ENCODE measurements around the gene PSMD2.
"Not testable (repeated sequence)": the region's sequence is repeated elsewhere in the genome, so short reads cannot be mapped to it uniquely, and the experiment has no call there.

The PSMD2 gene

GRCh38 chr3:184321666-184322065 lies 22.6 kb downstream of the PSMD2 start:
- no peak for DNase-seq

GRCh38 chr3:184322731-184323487 lies 23.9 kb downstream of the PSMD2 start:
- no peak for DNase-seq

GRCh38 chr3:184323696-184324095 lies 24.7 kb downstream of the PSMD2 start:
- no peak for DNase-seq

GRCh38 chr3:184325269-184325668 lies 26.2 kb downstream of the PSMD2 start:
- no peak for DNase-seq

- peak; percentile 56 for DNase-seq
Measured at GRCh38 chr3:184325715-184326369, 26.8 kb downstream of the PSMD2 start.

- no peak for DNase-seq
Measured at GRCh38 chr3:184327171-184327570, 28.1 kb downstream of the PSMD2 start.

- DNase-seq = no peak
Measured at GRCh38 chr3:184328516-184328915, 29.5 kb downstream of the PSMD2 start.

- DNase-seq = no peak
Measured at GRCh38 chr3:184332370-184333090, 33.5 kb downstream of the PSMD2 start.

- no peak for DNase-seq
Measured at GRCh38 chr3:184333190-184333589, 34.1 kb downstream of the PSMD2 start.

- no peak for DNase-seq
Measured at GRCh38 chr3:184333700-184334099, 34.7 kb downstream of the PSMD2 start.

- DNase-seq = peak; percentile 56
Measured at GRCh38 chr3:184334470-184335158, 35.6 kb downstream of the PSMD2 start.

- DNase-seq = no peak
Measured at GRCh38 chr3:184335291-184335660, 36.2 kb downstream of the PSMD2 start.

- peak; percentile 91 for DNase-seq
Measured at GRCh38 chr3:184335661-184336546, 36.9 kb downstream of the PSMD2 start.

- no peak for DNase-seq
Measured at GRCh38 chr3:184336547-184337398, 37.7 kb downstream of the PSMD2 start.

GRCh38 chr3:184337399-184337714 lies 38.3 kb downstream of the PSMD2 start, which contains the start of gene FAM131A:
TSS of gene FAM131A (plus strand) at chr3:184337600. CDS start at chr3:184337631, 31 bp downstream.
- DNase-seq = no peak

- no peak for DNase-seq
Measured at GRCh38 chr3:184337981-184338380, 38.9 kb downstream of the PSMD2 start.

- no peak for DNase-seq
Measured at GRCh38 chr3:184338511-184338945, 39.5 kb downstream of the PSMD2 start.

GRCh38 chr3:184339001-184339400 lies 40.0 kb downstream of the PSMD2 start:
- no peak for DNase-seq

- not testable (repeated sequence) for DNase-seq
Measured at GRCh38 chr3:184339451-184340135, 40.6 kb downstream of the PSMD2 start.

- DNase-seq = no peak
Measured at GRCh38 chr3:184341925-184342324, 42.9 kb downstream of the PSMD2 start.

Measured in stimulated activated CD4-positive, alpha-beta T cell treated with anti-CD3 and anti-CD28 coated beads, Interleukin-15, amount 100 ng/mL, for 24 hours (primary cell).